Liver (tissue), 9 donors: ENCODE results near the gene DNM3. TPM values are rescaled to one million over a fixed set of nuclear protein-coding genes. Genes with fewer than 3 reads are reported as not detected.

Experiments
- DNase-seq: peaks from one replicate; pipeline ENCODE4 v3.0.0-alpha.2; 2017; ENCODE audit warnings: low spot score
- H3K27ac ChIP-seq, 2 donors: one replicate each; pipeline ENCODE4 v1.7.0; 2013; ENCODE audit warnings: inconsistent platforms in 2 of 2, low read length in 2 of 2, control low read depth in 1 of 2, low read depth in 1 of 2, mild to moderate bottlenecking in 1 of 2
- H3K27me3 ChIP-seq, 4 donors: one replicate each; pipeline versions ENCODE4 v1.6.1 to v1.7.0; 2013; ENCODE audit warnings: low read length in 3 of 4, inconsistent platforms in 1 of 4, mild to moderate bottlenecking in 1 of 4, moderate library complexity in 1 of 4; ENCODE audit not compliant: control insufficient read depth in 4 of 4, insufficient read depth in 4 of 4
- H3K36me3 ChIP-seq, 4 donors: one replicate each; pipeline versions ENCODE4 v1.6.1 to v1.7.0; 2013; ENCODE audit warnings: low read length in 3 of 4, mild to moderate bottlenecking in 3 of 4, low read depth in 1 of 4, moderate library complexity in 1 of 4; ENCODE audit not compliant: control insufficient read depth in 4 of 4, insufficient read depth in 3 of 4
- H3K4me1 ChIP-seq, 4 donors: one replicate each; pipeline versions ENCODE4 v1.6.1 to v1.7.0; 2013; ENCODE audit warnings: low read length in 3 of 4, mild to moderate bottlenecking in 3 of 4, moderate library complexity in 1 of 4; ENCODE audit not compliant: control insufficient read depth in 4 of 4, insufficient read depth in 4 of 4
- H3K4me3 ChIP-seq, 3 donors: one replicate each; pipeline versions ENCODE4 v1.6.1 to v1.7.0; 2013; ENCODE audit warnings: low read length in 3 of 3, control low read depth in 1 of 3, low read depth in 1 of 3, mild to moderate bottlenecking in 1 of 3
- H3K9ac ChIP-seq, 2 donors: one replicate each; pipeline ENCODE4 v1.7.0; 2013; ENCODE audit warnings: low read length in 2 of 2, mild to moderate bottlenecking in 2 of 2, moderate library complexity in 2 of 2, control low read depth in 1 of 2, low read depth in 1 of 2
- H3K9me3 ChIP-seq, 4 donors: one replicate each; pipeline versions ENCODE4 v1.6.1 to v1.7.0; 2013; ENCODE audit warnings: low read length in 3 of 4; ENCODE audit not compliant: control insufficient read depth in 4 of 4
- ATF3 ChIP-seq: IDR thresholded peaks from 2 replicates; pipeline ENCODE4 v1.6.1; 2016; ENCODE audit warnings: antibody characterized with exemption
- CTCF ChIP-seq: fragments of 150-350 bp; IDR thresholded peaks from 2 replicates; pipeline ENCODE4 v1.5.1; 2017; ENCODE audit warnings: improper control_type of control experiment, low read depth, low read length; ENCODE audit not compliant: missing input control
- EGR1 ChIP-seq, 2 donors: IDR thresholded peaks; 2 replicates each; pipeline ENCODE4 v1.6.1; 2016 to 2018; ENCODE audit warnings: antibody characterized with exemption in 2 of 2, low read depth in 2 of 2
- FOXA1 ChIP-seq: IDR thresholded peaks from 2 replicates; pipeline ENCODE4 v1.6.1; 2016; ENCODE audit warnings: antibody characterized with exemption
- FOXA2 ChIP-seq: IDR thresholded peaks from 2 replicates; pipeline ENCODE4 v1.6.1; 2016; ENCODE audit warnings: antibody characterized with exemption
- GABPA ChIP-seq, 2 donors: IDR thresholded peaks in 1 of 2; conservative IDR thresholded peaks in 1 of 2; 2 replicates each; pipeline ENCODE4 v1.6.1; 2016; ENCODE audit warnings: antibody characterized with exemption in 2 of 2, mild to moderate bottlenecking in 1 of 2, moderate library complexity in 1 of 2
- HNF4A ChIP-seq, 2 donors: conservative IDR thresholded peaks; 2 replicates each; pipeline ENCODE4 v1.6.1; 2016; ENCODE audit warnings: antibody characterized with exemption in 2 of 2, mild to moderate bottlenecking in 2 of 2
- HNF4G ChIP-seq: IDR thresholded peaks from 2 replicates; pipeline ENCODE4 v1.6.1; 2016; ENCODE audit warnings: antibody characterized with exemption
- JUND ChIP-seq, 2 donors: IDR thresholded peaks; 2 replicates each; pipeline ENCODE4 v1.6.1; 2016; ENCODE audit warnings: antibody characterized with exemption in 2 of 2
- NR2F2 ChIP-seq: IDR thresholded peaks from 2 replicates; pipeline ENCODE4 v1.6.1; 2016; ENCODE audit warnings: antibody characterized with exemption
- RAD21 ChIP-seq, 2 donors: IDR thresholded peaks; 2 replicates each; pipeline ENCODE4 v1.6.1; 2016; ENCODE audit warnings: antibody characterized with exemption in 2 of 2, mild to moderate bottlenecking in 2 of 2
- RXRA ChIP-seq, 2 donors: IDR thresholded peaks; 2 replicates each; pipeline ENCODE4 v1.6.1; 2017 to 2018; ENCODE audit warnings: antibody characterized with exemption in 2 of 2, mild to moderate bottlenecking in 1 of 2
- SP1 ChIP-seq: IDR thresholded peaks from 2 replicates; pipeline ENCODE4 v1.6.1; 2018; ENCODE audit warnings: antibody characterized with exemption, mild to moderate bottlenecking
- TAF1 ChIP-seq: conservative IDR thresholded peaks from 2 replicates; pipeline ENCODE4 v1.6.1; 2016; ENCODE audit warnings: antibody characterized with exemption, mild to moderate bottlenecking
- YY1 ChIP-seq: IDR thresholded peaks from 2 replicates; pipeline ENCODE4 v1.6.1; 2016; ENCODE audit warnings: antibody characterized with exemption, mild to moderate bottlenecking
- ZBTB33 ChIP-seq: IDR thresholded peaks from 2 replicates; pipeline ENCODE4 v1.6.1; 2016; ENCODE audit warnings: antibody characterized with exemption
- WGBS: extraction: QIAGEN DNeasy Blood & Tissue Kit; methylation state at CpG from one replicate; pipeline ENCODE4 v1.1.7; 2013; 5-methylcytosine and 5-hydroxymethylcytosine counted together
- polyA plus RNA-seq, 2 donors: library from polyadenylated mRNA; stranded (reverse) in 1 of 2; unstranded in 1 of 2; fragments of 200-250 nt in 1 of 2; fragments of >200 nt in 1 of 2; fragmentation: Nextera tagmentation in 1 of 2; extraction: Ambion mirVana in 1 of 2; gene quantifications; one replicate each; pipeline versions ENCODE4 v1.2.1 to v1.2.3, GENCODE V29; 2013 to 2015
- total RNA-seq, 2 donors: library from RNA; depleted of rRNA; stranded (reverse); fragments of >200 nt; gene quantifications; one replicate each; pipeline ENCODE4 v1.2.3, GENCODE V29; 2014
- TF ChIP-seq, protein P1 (sequence below): IDR thresholded peaks from 2 replicates; pipeline ENCODE4 v1.6.1; 2016; ENCODE audit warnings: antibody characterized with exemption, mild to moderate bottlenecking
- TF ChIP-seq, protein P2 (sequence below): IDR thresholded peaks from 2 replicates; pipeline ENCODE4 v1.6.1; 2016; ENCODE audit warnings: antibody characterized with exemption
- donor health status: healthy.
- donor health status: healthy.
- donor health status: healthy.
- donor health status: healthy.
- donor health status: healthy.

DNM3 gene
- total and polyA plus RNA-seq, 4 donors: 0.08 to 3.2 (median 1.0) TPM

DNA sequence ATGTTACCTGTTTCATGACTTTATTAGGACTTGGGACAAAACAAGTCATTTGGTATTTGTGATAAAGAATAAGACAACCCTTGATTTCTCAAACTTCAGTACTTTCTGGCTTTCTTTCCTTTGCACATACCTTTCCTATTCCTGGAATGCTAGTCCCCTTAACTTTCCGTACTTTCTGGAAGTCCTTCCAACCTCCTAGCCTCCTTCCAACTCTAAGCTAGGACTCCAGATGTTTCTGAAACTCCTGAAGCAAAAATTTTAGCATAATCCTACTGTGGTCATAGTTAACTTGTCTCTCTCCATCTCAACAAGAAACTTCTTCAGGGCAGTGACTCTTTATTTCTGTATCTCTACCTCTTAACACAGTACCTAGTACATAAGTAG, 559.4 kb downstream of the DNM3 start:
- no peak overlapping the region for H3K9ac ChIP-seq
- H3K4me3 ChIP-seq: no peak overlapping the region
- no peak overlapping the region for H3K27ac ChIP-seq
- DNase-seq: no peak
- WGBS: 84% methylated on average over 1 of the region's 1 CpG
- H3K27me3 ChIP-seq: no peaks in the 10 kb centered on the region
- TF ChIP-seq CTCF (no peak), YY1 (no peak), SP1 (no peak), ZBTB33 (no peak), HNF4G (no peak), RXRA (IDR thresholded peaks at IDR 0.05) (no peak), NR2F2 (no peak), RAD21 (IDR thresholded peaks at IDR 0.05) (no peak), HNF4A (conservative IDR thresholded peaks at IDR 0.05) (no peak), FOXA1 (no peak), FOXA2 (no peak), TAF1 (no peak), EGR1 (IDR thresholded peaks at IDR 0.05; ENCODE audit: low read depth in 2 of 2) (no peak), JUND (IDR thresholded peaks at IDR 0.05) (no peak), GABPA (IDR thresholded peaks at IDR 0.05 in 1 of 2, conservative IDR thresholded peaks at IDR 0.05 in 1 of 2) (no peak), ATF3 (no peak)
- TF ChIP-seq, protein P1, sequence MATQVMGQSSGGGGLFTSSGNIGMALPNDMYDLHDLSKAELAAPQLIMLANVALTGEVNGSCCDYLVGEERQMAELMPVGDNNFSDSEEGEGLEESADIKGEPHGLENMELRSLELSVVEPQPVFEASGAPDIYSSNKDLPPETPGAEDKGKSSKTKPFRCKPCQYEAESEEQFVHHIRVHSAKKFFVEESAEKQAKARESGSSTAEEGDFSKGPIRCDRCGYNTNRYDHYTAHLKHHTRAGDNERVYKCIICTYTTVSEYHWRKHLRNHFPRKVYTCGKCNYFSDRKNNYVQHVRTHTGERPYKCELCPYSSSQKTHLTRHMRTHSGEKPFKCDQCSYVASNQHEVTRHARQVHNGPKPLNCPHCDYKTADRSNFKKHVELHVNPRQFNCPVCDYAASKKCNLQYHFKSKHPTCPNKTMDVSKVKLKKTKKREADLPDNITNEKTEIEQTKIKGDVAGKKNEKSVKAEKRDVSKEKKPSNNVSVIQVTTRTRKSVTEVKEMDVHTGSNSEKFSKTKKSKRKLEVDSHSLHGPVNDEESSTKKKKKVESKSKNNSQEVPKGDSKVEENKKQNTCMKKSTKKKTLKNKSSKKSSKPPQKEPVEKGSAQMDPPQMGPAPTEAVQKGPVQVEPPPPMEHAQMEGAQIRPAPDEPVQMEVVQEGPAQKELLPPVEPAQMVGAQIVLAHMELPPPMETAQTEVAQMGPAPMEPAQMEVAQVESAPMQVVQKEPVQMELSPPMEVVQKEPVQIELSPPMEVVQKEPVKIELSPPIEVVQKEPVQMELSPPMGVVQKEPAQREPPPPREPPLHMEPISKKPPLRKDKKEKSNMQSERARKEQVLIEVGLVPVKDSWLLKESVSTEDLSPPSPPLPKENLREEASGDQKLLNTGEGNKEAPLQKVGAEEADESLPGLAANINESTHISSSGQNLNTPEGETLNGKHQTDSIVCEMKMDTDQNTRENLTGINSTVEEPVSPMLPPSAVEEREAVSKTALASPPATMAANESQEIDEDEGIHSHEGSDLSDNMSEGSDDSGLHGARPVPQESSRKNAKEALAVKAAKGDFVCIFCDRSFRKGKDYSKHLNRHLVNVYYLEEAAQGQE: no peak
- TF ChIP-seq, protein P2, sequence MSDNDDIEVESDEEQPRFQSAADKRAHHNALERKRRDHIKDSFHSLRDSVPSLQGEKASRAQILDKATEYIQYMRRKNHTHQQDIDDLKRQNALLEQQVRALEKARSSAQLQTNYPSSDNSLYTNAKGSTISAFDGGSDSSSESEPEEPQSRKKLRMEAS: no peak
- no peaks in the 10 kb centered on the region for H3K36me3 ChIP-seq
- H3K9me3 ChIP-seq: no peaks in the 10 kb centered on the region
- H3K4me1 ChIP-seq: no peaks in the 10 kb centered on the region

GRCh38 chr1:172401477-172401876, 560.2 kb downstream of the DNM3 start:
- H3K27me3 ChIP-seq: no peaks in the 10 kb centered on the region

More at GRCh38 chr1:172401477-172401876, 560.2 kb downstream of the DNM3 start:
- Histone ChIP-seq H3K9ac (no peak overlapping the region), H3K4me3 (no peak overlapping the region), H3K4me1 (no peaks in the 10 kb centered on the region), H3K9me3 (no peaks in the 10 kb centered on the region), H3K27ac (no peak overlapping the region), H3K36me3 (no peaks in the 10 kb centered on the region)
- no peak for DNase-seq
- TF ChIP-seq CTCF (no peak), NR2F2 (no peak)
